ENCODE measurements around the gene BBS9.

BBS9 gene

DNA sequence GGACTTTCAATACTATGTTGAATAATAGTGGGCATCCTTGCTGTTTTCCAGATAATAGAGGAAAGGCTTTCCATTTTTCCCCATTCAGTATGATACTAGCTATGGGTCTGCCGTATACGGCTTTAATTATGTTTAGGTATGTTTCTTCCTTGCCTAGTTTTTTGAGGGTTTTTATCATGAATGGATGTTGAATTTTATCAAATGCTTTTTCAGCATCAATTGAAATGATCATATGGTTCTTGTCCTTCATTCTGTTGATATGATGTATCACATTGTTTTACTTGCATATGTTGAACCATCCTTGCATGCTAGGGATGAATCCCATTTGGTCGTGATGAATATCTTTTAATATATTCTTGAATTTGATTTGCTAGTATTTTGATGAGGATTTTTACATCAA, 11.0 kb upstream of the BBS9 start:
- DNase-seq = no peak

DNA sequence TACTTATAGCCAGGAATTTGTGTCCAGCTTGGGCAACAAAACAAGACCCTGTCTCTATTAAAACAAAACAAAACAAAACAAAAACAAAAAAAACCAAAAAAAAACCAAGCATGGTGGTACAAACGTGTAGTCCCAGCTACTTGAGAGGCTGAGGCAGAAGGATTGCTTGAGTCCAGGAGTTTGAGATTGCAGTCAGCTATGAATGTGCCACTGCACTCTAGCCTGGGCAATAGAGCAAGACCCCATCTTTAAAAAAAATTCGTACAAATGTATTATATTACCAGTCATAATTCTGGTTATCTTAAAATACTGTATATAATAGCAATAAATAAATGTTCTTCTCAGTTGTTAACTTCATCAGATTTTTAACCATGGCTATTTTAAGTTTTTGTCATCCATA, 2.3 kb upstream of the BBS9 start:
- DNase-seq = no peak

DNA sequence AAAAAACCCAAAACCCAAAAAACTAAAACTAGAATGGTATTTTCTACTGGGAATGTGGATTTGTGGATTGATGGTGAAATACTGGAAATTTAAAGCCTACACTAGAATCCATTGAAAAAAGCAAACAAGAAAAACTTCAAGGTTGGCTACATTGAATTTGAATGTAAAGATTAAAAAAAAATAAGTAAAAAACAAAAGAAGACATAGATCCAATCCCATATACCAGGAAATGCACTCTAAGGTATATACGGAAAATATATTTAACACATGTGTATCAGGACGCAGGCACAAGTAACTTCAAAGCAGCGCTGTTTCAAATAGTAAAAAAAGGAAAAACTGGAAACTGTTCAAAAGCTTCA, 754 bp upstream of the BBS9 start:
- no peak for DNase-seq

DNA sequence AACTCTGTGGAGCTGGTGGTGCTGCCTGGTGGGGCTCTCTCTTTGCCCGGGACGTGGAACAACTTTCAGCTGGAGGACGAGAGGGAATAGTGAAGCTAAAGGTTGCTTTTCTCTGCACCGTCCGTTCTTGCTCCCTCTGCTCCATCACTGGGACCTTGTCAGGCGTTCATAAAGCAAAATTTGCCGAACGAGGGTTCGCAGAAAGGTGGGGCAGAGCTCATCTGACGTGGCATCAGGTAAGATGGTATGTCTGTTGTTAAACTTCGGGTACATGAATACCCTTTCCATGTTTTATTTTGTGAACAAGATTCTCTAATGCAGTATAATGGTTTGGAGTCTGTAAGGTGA, 416 bp downstream of the BBS9 start:
- DNase-seq = peak in 1 of 51 donors; percentile 44

DNA sequence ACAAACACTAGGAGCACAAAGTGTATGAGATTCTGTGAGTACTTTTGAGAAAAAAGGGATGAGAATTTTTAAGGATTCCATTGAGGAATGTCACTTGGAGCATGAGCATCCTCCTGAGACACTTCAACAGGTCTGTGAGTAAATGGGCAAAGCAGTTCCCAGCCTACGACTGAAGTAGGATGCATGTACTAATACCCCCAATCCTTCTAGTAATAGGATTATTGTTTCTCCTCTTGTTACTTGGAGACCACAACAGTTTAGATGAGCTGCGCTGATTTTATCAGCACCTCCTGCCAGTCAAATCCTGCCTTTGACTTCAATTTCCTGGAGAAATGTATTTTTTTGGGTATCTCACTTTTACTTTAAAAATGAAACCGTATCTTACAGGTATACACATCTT, 820 bp downstream of the BBS9 start:
- DNase-seq = peak in 1 of 51 donors; percentile 40

DNA sequence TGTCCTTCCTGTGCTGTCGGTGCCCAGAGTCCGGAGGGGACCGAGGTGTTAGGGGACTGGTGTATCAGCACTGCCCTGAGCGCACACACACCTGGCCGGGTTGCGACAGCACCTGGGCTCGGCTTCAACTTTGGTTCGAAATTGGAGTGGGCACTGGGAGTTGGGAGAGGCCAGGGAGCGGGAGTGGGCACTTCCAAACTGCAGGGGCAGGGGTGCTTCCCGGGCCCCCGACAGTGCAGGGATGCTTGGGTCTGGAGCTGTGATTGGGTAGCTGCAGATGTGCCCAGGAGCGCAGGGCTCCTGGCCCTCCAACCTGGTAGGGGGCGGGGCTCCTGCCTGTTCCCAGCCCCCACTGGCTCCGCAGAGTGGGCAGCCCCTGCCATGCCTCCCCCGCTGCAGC, 7.7 kb downstream of the BBS9 start:
- DNase-seq = no peak

DNA sequence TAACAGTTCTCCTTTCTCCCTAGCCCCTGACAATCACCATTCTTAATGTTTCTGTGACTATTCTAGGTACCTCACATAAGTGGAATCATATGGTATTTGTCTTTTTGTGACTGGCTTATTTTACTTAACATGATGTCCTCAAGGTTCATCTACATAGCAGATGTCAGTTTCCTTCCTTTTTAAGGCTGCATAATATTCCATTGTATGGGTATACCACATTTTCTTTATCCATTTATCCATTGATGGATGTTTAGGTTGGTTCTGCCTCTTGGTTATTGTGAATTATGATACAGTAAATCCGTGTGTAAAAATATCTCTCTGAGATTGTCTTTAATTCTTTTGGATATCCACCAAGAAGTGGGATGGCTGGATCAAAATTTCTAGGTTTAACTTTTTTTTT, 13.2 kb downstream of the BBS9 start:
- DNase-seq = no peak

DNA sequence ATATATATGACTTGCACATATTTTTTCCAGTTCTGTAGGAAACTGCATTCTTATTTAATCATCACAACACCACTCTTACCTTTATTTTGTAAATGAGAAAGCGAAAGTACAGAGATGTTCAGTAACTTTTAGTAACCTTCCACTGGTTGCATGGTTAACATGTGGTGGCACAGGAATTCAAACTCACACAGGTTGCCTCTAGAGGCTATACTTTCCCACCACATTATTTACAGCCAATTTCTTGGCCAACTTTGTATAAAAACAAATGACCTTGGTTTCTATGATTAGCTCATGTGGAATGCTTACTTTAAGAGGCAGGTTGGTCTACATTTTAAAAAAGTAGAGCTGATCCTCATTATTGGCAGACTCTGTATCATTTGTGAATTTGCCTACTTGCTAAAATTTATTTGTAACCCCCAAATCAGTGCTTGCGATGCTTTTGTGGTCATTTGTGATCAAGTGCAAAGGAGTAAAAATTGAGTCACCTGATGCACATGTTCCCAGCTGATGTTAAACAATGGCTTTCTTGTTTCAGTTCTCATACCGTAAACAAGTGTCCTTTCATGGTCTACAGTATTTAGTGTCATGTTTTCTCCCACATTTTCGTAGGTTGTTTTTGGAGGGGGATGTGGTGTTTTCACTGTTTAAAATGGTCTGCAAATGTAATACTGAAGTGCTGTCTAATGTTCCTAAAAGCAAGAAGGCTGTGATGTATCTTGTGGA, 14.8 kb downstream of the BBS9 start:
- peak in 1 of 51 donors; percentile 1 for DNase-seq

DNA sequence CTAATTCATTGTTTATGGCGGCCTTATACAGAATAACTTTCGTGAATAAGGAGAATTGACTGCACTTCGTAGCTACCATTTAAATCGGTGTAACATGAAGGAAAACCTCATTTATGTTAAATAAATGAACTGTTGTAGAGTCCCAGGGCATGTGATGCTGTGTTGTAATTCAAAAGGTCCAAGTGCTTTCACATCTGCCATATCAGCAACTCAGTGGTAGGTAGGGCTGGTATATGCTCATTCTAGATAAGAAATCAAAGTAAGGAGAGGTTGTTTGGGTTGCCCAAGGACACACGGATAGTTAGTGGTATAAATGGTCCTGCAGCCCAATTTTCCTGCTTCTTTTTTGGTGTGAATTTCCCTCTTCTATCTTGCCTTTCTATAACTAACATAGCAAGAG, 15.8 kb downstream of the BBS9 start:
- no peak for DNase-seq

DNA sequence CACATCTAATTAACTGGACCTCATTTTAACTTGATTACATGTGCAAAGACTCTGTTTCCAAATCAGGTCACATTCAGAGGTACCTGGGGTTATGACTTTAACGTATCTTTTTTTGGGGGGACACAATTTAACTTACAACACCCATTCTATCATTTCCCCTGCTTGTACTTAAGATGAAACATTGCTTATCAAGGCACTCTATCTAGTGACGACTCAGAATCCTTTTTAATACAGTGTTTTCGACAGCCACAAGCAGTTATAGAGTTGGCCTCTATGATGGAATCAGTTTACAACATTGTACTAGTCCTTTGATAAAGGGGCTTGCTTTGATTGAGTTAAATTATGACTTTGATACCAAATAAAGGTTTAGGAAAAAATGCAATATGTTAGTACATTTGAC, 22.7 kb downstream of the BBS9 start:
- DNase-seq = no peak

DNA sequence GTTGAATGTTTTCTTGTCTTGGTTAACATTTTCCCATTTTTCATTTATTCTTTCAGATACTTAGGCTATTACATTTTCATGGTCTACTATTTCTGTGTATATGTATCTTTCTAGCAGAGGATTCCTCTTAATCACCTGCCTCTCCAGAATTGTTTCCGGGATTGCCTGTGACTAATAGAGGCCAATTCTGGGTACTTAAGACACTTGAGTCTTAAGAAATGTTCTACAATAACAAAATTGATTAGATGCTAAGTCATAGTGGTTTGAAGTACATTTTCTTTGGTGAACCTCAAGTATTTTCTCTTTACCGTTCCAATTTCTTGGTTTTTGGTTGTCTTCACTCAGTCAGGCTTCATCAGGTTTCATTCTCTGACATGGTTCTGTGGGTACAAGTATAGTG, 26.4 kb downstream of the BBS9 start:
- DNase-seq = no peak

DNA sequence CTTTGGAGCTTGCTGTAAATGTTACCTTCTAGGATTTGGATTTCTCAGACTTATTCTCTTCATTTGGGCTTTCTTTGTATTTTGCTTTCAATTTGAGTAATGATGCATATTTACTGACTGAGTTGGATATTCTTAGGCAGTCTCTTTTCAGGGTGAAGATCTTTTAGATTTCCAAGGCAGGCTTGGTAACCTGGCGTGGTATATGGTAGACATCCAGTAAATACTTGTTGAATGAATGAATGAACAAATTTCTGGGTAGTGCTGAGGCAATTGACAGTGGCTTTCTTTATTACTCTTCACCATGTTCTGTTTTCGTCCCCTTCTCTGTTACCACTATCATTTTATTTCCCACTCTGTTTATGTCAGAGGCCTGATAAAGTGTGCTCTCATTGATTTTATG, 27.1 kb downstream of the BBS9 start:
- DNase-seq = no peak

DNA sequence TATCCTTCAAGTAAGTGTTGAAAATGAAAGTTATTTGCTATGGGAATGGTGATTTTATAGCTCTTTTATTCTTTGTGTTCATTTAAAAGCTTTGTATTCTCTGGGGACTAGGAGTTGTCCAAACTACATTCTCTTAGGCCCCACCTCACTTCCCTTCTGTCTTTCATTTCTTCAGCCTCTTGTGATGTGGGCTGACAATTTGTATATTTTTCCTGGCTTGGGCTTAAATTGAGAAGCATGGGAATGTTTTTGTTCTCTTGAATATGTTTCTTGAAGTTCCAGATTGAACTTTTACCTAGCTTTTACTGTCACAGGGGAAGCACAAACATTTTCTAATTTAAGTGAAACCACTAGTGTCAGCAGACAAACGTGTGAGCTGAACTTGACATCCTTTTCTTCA, 27.9 kb downstream of the BBS9 start:
- DNase-seq = no peak

DNA sequence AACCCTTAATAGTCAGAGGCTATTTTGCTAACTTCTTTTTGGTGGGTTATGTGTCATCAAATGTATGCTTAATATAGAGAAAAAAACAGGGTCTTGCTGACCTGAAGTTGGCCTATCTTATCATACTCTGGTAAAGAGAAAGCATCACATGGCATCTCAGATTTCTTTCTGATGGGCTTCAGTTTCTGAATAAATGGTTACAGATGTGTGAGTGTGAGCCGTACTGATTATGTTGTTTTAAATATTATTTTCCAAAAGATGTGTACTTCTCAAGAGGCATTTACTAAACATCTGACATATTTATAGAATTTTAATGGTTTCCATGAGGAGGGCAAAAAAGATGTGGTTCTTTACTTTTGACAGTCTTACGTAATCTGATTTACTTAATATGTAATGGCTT, 28.4 kb downstream of the BBS9 start:
- no peak for DNase-seq

DNA sequence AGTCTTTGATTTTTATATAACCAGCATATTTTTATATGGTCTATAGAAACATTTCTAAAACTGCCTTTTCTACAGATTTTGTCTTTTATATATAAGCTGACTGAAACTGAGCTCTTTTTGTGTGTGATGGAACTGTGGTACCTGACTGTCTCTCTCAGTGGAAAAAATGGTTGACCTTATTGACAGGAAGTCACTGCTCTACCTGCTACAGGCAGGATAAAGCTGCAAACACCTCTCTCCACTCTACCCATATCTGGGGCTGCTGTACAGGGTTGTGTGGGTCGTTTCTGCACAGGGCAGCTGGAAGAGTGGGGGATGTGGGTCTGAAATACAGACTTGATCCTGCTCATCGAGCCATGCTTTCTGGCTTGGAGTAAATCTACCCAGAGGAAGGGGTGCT, 48.5 kb downstream of the BBS9 start:
- no peak for DNase-seq

DNA sequence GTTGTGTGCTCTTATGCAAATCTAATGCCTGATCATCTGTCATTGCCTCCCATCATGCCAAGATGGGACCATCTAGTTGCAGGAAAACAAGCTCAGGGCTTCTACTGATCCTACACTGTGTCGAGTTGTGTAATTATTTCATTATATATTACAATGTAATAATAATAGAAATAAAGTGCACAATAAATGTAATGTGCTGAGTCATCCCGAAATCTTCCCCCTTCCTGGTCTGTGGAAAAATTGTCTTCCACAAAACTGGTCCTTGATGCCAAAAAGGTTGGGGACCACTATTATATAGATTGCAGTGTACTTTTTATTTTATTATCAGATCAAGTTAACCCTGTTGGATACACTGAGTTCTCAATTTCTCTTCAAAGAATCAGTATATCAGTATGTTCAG, 50.2 kb downstream of the BBS9 start:
- DNase-seq = no peak

DNA sequence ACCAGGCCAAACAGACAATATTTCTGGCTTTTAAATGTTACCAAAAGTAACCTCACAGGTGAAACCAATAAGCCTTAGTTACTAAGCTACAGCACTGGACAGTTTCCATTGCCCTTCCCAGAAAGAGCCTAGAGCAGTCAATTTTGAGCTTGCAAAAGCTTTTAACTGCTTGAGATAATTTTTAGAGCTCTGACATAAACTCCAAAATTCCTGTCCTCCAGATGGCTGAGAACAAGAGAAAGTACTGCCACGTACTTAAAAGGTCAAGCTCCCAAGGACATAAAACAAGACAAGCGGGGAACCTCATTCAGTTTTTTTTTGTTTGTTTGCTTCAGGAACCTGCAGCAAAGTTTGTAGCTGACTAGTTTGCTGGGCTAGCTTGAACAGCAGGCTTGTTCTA, 54.1 kb downstream of the BBS9 start:
- DNase-seq = no peak

DNA sequence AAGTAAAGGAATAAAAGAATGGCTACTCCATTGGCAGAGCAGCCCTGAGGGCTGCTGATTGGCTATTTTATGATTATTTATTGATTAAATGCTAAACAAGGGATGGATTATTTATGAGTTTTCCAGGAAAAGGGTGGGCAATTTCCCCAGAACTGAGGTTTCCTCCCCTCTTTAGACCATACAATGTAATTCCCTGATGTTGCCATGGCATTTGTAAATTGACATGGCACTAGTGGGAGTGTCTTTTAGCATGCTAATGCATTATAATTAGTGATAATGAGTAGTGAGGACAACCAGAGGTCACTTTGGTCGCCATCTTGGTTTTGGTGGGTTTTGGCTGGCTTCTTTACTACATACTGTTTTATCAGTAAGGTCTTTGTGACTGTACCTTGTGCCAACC, 55.5 kb downstream of the BBS9 start:
- no peak for DNase-seq

DNA sequence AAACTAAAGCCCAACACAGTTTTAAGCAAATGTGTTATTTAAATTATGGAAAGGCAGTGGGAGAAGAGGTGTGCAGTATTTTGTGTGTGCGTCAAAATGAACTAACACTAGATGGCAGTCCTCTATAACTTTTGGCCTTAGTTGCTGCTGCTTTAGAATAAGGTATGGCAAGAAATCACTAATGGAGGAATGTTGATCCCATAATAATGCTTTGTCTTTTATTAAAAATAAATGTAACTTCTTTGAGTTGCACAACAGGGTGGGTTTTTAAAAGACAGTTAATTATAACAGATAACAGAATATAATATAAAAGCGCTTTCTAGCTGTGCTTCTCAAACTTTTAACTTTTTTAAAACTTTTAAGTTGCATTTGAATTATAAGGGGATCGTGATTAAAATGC, 56.4 kb downstream of the BBS9 start:
- DNase-seq = peak in 1 of 51 donors; percentile 14

DNA sequence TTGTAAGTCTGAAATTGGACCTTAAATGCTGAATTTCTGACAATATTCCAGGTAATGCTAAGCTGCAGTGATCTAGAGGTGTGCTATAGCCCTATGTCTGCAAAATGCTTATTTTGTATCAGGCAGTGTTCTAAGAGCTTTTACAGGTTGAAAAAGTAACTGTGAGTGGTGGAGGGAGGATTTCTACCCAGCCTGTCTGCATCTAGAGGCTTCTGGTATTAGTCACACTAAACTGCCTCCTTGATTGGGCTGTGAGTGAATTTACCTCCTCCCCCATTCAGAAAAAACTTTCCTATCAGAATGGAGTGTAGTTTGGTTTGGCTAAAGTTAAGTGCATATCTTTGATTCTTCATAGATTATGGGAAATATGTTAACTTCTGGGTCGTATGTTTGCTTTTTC, 56.8 kb downstream of the BBS9 start:
- no peak for DNase-seq

DNA sequence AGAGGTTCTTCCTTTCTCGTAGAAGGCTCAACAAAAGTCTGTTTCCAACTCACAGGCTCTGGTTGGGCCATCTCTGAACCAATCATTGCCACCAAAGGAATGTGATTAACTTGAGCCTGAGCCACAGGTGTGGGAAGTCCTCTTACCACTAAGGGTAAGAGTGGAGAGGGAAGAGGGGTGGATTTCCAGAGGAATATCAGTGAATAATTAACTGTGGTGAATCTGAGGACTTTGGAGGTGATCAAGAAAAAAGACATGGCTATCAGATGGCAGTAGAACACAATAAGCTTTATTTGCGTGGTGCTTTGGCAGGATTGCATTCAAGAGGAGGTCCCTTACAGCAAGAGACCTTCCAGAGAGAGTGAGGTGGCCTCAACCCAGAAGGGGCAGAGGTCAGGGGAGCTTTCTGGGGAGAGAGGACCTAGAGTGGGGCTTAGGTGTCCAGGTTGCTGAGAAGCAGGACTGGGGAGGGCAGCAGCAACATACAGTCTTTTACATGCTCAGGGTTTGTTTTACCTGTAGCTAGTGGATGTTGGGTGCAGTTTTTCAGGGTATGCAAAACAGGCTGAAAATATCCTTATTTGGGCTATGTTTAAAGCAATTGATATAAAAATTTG, 61.4 kb downstream of the BBS9 start:
- DNase-seq = no peak

DNA sequence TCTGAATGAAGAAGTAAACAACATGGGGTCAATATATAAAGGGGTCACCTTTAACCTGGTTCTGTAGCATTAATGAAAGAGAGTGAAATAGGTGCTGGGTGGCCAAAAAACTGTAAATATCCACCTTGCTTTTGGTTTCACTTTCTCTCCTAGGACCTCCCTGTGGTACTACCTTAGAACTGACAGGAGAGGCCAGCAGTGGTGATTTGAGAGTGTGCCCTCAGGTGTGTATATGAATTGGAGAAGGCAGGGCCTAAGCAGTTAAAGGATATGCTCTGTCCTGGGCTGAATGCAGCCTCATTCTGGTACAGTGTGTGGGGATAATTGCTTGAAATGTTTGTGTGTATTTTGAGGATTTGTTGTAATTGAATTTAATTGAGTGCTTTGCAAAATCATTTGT, 62.0 kb downstream of the BBS9 start:
- DNase-seq = no peak

DNA sequence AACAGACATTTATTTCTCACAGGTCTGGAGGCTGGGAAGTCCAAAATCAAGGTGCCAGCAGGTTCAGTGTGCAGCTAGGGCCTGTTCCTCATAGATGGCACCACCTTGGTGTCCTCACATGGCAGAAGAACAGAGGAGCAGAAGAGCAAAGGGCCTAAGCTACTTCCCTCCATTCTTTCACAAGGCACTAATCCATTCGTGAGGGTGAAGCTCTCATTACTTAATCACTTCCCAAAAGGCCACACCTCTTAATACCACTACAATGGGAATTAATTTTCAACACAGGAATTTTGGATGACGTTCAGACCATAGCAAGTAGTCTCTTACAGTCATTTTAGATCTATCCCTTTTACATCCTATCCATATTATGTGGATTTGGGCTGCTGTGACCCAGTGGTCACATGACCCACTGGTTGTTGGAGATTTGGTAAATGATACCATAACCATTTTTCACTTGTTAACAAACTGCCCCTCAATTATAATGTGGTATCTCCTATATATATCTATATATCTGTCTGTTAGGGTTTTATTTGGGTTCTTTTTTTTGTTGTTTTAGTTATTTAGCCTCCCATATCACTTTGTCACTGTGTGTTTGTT, 63.4 kb downstream of the BBS9 start:
- no peak for DNase-seq

All from hypothalamus (tissue), 51 donors.